Naive thymus-derived CD4-positive, alpha-beta T cell (primary cell): ENCODE results near the gene CAMKK2. TPM values are rescaled to one million over a fixed set of nuclear protein-coding genes. Genes with fewer than 3 reads are reported as not detected.

Experiments used
- ATAC-seq: fragments of 150-1000 bp; cut with Tn5 transposase; 2 replicates; pipeline ENCODE4 v1.10.0; 2021; ENCODE audit warnings: mild to moderate bottlenecking, moderate library complexity
- CTCF ChIA-PET: fragments of 350-600 bp; sonication (Branson Sonifier 250); formaldehyde crosslinking; loops from one replicate; lab custom pipeline; 2021; ENCODE audit warnings: antibody characterized with exemption; lab: Charles Lee
- POLR2A ChIA-PET: fragments of 350-600 bp; sonication (Branson Sonifier 250); formaldehyde crosslinking; loops from one replicate; lab custom pipeline; 2021; ENCODE audit warnings: antibody characterized with exemption, inconsistent platforms; lab: Charles Lee
- DNase-seq, 9 donors: peaks; one replicate each; pipeline versions ENCODE4 v3.0.0 to v3.0.0-alpha.2; 2020 to 2022; ENCODE audit warnings: mixed read lengths in 1 of 9
- H3K27ac ChIP-seq: one replicate; pipeline ENCODE4 v1.7.0; 2013; ENCODE audit warnings: mild to moderate bottlenecking, low read depth, low read length, moderate library complexity
- H3K27me3 ChIP-seq, 2 donors: one replicate each; pipeline ENCODE4 v1.7.0; 2013; ENCODE audit warnings: low read length in 2 of 2, mild to moderate bottlenecking in 2 of 2, moderate library complexity in 2 of 2; ENCODE audit not compliant: control insufficient read depth in 2 of 2, insufficient read depth in 2 of 2
- H3K36me3 ChIP-seq, 3 experiments: 1 replicate in 2 of 3; 2 replicates in 1 of 3; pipeline ENCODE4 v1.7.0; 2013; ENCODE audit warnings: low read length in 3 of 3, mild to moderate bottlenecking in 3 of 3, moderate library complexity in 1 of 3; ENCODE audit not compliant: insufficient read depth in 3 of 3, control insufficient read depth in 2 of 3
- H3K4me1 ChIP-seq, 2 donors: one replicate each; pipeline ENCODE4 v1.7.0; 2013; ENCODE audit warnings: low read length in 2 of 2, mild to moderate bottlenecking in 2 of 2, moderate library complexity in 1 of 2; ENCODE audit not compliant: control insufficient read depth in 2 of 2, insufficient read depth in 2 of 2
- H3K4me3 ChIP-seq: 2 replicates; pipeline ENCODE4 v1.7.0; 2013; ENCODE audit warnings: mild to moderate bottlenecking, low read length
- H3K9me3 ChIP-seq, 3 experiments: 1 replicate in 2 of 3; 2 replicates in 1 of 3; pipeline ENCODE4 v1.7.0; 2013; ENCODE audit warnings: low read length in 3 of 3; ENCODE audit not compliant: control insufficient read depth in 2 of 3
- H3K27ac Mint-ChIP-seq, 9 donors: one replicate each; pipeline ENCODE4 v1.8.0; 2020 to 2022; ENCODE audit warnings: mixed read lengths in 9 of 9, mild to moderate bottlenecking in 8 of 9, moderate library complexity in 5 of 9, inconsistent platforms in 2 of 9
- H3K27me3 Mint-ChIP-seq, 5 donors: one replicate each; pipeline ENCODE4 v1.8.0; 2021 to 2022; ENCODE audit warnings: mixed read lengths in 5 of 5, mild to moderate bottlenecking in 1 of 5
- H3K36me3 Mint-ChIP-seq, 5 donors: one replicate each; pipeline ENCODE4 v1.8.0; 2020 to 2022; ENCODE audit warnings: mixed read lengths in 5 of 5, mild to moderate bottlenecking in 3 of 5, inconsistent platforms in 1 of 5
- H3K4me1 Mint-ChIP-seq, 7 donors: one replicate each; pipeline ENCODE4 v1.8.0; 2020 to 2022; ENCODE audit warnings: mixed read lengths in 7 of 7, mild to moderate bottlenecking in 3 of 7, inconsistent platforms in 1 of 7
- H3K4me3 Mint-ChIP-seq, 10 donors: one replicate each; pipeline ENCODE4 v1.8.0; 2020 to 2022; ENCODE audit warnings: mild to moderate bottlenecking in 10 of 10, mixed read lengths in 10 of 10, moderate library complexity in 6 of 10, inconsistent platforms in 2 of 10
- H3K9me3 Mint-ChIP-seq, 11 donors: one replicate each; pipeline ENCODE4 v1.8.0; 2020 to 2022; ENCODE audit warnings: mixed read lengths in 11 of 11, mild to moderate bottlenecking in 4 of 11, inconsistent platforms in 1 of 11, moderate library complexity in 1 of 11
- intact Hi-C, 2 donors: fragments of 100-400 bp; cut with micrococcal nuclease; formaldehyde crosslinking; loops; one replicate each; pipeline ENCODE4 v1.15.1; 2023
- polyA plus RNA-seq, 2 donors: library from polyadenylated mRNA; unstranded; fragments of 300-500 nt; fragmentation: Illumina TruSeq; gene quantifications; one replicate each; pipeline ENCODE4 v1.2.3, GENCODE V29; 2021
- total RNA-seq, 6 experiments: library from RNA in 5 of 6; stranded (reverse) in 5 of 6; gene quantifications; 1 replicate in 5 of 6; 2 replicates in 1 of 6; pipeline ENCODE4 v1.2.3 and lab custom pipeline; 2021 to 2026

CAMKK2 gene
- total and polyA plus RNA-seq, 7 experiments from 2014 or later, result 13.9 to 38.7 (median 15.5) TPM

- Mint-ChIP-seq H3K4me3 (no peak overlapping the region), H3K4me1 (peaks cover 4 to 23% (median 6%) of the 10 kb centered on the region in 7 donors)
Measured at GRCh38 chr12:121288986-121289385, 7.5 kb downstream of the CAMKK2 start.

GRCh38 chr12:121288158-121288845 is 8.2 kb downstream of the CAMKK2 start:
- CTCF ChIA-PET, result no interaction called here
- no peaks in the 10 kb centered on the region for H3K9me3 ChIP-seq
- H3K36me3 ChIP-seq, result no peaks in the 10 kb centered on the region
- DNase-seq, result no peak
- POLR2A ChIA-PET, result interaction anchor here (0.6 to 1.0 kb wide), 2 partner anchors 9 to 16 kb away, joined by 3 to 5 read pairs; no protein-coding TSS in a partner anchor
- Mint-ChIP-seq H3K36me3 (peaks cover 0 to 14% (median 1%) of the 10 kb centered on the region in 5 donors), H3K4me3 (no peak overlapping the region), H3K27me3 (no peaks in the 10 kb centered on the region), H3K4me1 (peaks cover 4 to 20% (median 6%) of the 10 kb centered on the region in 7 donors), H3K9me3 (no peaks in the 10 kb centered on the region), H3K27ac (peak overlapping the region in 2 of 9 donors; percentile 8 to 39)
- no peak overlapping the region for H3K4me3 ChIP-seq
- intact Hi-C loops, result no loop called here
- peak; percentile 45 for ATAC-seq
- no peaks in the 10 kb centered on the region for H3K27me3 ChIP-seq
- H3K27ac ChIP-seq, result no peak overlapping the region
- H3K4me1 ChIP-seq, result no peaks in the 10 kb centered on the region

More at GRCh38 chr12:121288986-121289385, 7.5 kb downstream of the CAMKK2 start:
- Histone ChIP-seq H3K4me3 (no peak overlapping the region), H3K27ac (no peak overlapping the region), H3K27me3 (no peaks in the 10 kb centered on the region), H3K4me1 (no peaks in the 10 kb centered on the region), H3K9me3 (no peaks in the 10 kb centered on the region), H3K36me3 (no peaks in the 10 kb centered on the region)
- ChIA-PET POLR2A (interaction anchor here (0.5 to 1.0 kb wide), 2 partner anchors 9 to 31 kb away, joined by 3 to 5 read pairs; no protein-coding TSS in a partner anchor), CTCF (no interaction called here)
- DNase-seq (no peak), ATAC-seq (no peak)
- intact Hi-C loops, result no loop called here
- Mint-ChIP-seq H3K36me3 (peaks cover 0 to 14% (median 1%) of the 10 kb centered on the region in 5 donors), H3K9me3 (no peaks in the 10 kb centered on the region), H3K27me3 (no peaks in the 10 kb centered on the region), H3K27ac (no peak overlapping the region)

DNA sequence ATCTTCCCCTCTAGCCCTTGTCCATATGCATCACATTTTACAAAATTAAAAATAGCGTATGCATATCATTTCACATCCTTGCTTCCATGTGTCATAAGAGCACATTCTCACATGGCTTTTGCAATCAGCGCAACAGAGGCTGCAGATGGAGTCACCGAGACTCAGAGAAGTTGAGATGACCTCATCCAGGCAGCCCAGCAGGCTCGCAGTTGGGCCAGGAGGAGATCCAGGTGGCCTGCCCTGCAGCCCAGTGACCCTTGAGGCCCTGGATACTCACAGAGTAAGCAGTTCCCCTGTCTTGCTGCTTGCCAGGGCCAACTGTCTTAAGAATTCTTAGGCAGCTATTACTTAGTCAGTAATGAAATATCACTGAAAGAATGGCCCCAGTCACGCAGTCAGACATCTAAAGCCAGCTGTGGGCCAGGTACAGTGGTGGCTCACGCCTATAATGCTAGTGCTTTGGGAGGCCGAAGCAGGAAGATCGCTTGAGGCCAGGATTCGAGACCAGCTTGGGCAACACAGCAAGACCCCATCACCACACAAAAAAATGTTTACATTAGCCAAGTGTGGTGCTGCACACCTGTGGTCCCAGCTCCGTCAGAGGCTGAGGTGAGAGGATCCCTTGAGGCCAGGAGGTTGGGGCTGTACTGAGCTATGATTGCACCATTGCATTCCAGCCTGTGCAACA is 9.1 kb downstream of the CAMKK2 start:
- Mint-ChIP-seq H3K27me3 (no peaks in the 10 kb centered on the region), H3K4me1 (peaks cover 4 to 16% (median 6%) of the 10 kb centered on the region in 7 donors), H3K9me3 (no peaks in the 10 kb centered on the region), H3K27ac (no peak overlapping the region), H3K4me3 (no peak overlapping the region), H3K36me3 (peaks cover 0 to 14% (median under 1%) of the 10 kb centered on the region in 5 donors)
- ChIA-PET POLR2A (interaction anchor here (0.6 kb wide), 2 partner anchors 15 to 1808 kb away, joined by 3 read pairs; no protein-coding TSS in a partner anchor), CTCF (no interaction called here)
- H3K9me3 ChIP-seq, result no peaks in the 10 kb centered on the region
- intact Hi-C loops, result no loop called here
- no peak overlapping the region for H3K27ac ChIP-seq
- H3K36me3 ChIP-seq, result no peaks in the 10 kb centered on the region
- H3K27me3 ChIP-seq, result no peaks in the 10 kb centered on the region
- ATAC-seq (peak; percentile 71), DNase-seq (no peak)
- no peak overlapping the region for H3K4me3 ChIP-seq
- H3K4me1 ChIP-seq, result no peaks in the 10 kb centered on the region

- no peaks in the 10 kb centered on the region for H3K27me3 Mint-ChIP-seq
- CTCF ChIA-PET, result no interaction called here
- no peak for ATAC-seq
Measured at GRCh38 chr12:121285856-121286255, 10.7 kb downstream of the CAMKK2 start.

DNA sequence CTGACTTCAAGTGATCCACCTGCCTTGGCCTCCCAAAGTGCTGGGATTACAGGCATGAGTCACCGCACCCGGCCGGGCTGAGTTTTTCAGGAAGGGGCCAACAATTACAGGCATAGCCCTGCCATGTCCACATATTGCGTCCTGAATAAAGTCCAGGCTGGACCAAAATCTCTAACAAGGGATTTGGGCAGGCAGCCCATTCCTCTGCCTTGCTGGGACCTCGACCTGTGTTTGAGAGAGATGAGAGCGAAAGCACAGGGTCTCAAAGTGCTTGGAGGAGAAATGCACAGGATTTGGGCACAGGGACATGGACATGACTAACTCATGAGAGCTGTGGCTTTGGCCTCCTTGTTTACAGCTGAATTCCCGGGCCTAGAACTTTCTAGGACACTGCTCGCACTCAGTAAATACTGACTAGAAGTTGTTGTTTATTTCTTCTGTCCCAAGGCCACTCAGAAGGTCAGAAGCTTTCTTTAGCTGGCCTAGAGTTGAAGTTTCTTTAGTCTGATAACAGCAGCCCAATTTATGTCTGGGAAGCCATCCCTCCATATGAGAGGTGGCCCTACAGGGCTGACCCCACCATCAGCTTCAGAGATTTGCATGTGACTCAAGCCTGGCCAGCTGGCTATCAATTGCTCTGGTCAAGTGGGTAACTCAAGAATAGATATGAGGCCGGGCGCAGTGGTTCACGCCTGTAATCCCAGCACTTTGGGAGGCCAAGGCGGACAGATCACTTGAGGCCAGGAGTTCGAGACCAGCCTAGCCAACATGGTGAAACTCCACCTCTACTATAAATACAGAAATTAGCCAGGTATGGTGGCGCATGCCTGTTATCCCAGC is 11.7 kb downstream of the CAMKK2 start:
- H3K4me3 ChIP-seq, result no peak overlapping the region
- Mint-ChIP-seq H3K4me1 (peaks cover 0 to 6% (median 0%) of the 10 kb centered on the region in 7 donors), H3K36me3 (peaks cover 0 to 7% (median 0%) of the 10 kb centered on the region in 5 donors), H3K27me3 (no peaks in the 10 kb centered on the region), H3K27ac (peak overlapping the region in 1 of 9 donors; percentile 55), H3K9me3 (no peaks in the 10 kb centered on the region), H3K4me3 (no peak overlapping the region)
- H3K27me3 ChIP-seq, result no peaks in the 10 kb centered on the region
- no peaks in the 10 kb centered on the region for H3K36me3 ChIP-seq
- ATAC-seq (no peak), DNase-seq (no peak)
- no peaks in the 10 kb centered on the region for H3K9me3 ChIP-seq
- POLR2A ChIA-PET, result no interaction called here
- no peaks in the 10 kb centered on the region for H3K4me1 ChIP-seq
- CTCF ChIA-PET, result no interaction called here
- H3K27ac ChIP-seq, result no peak overlapping the region
- intact Hi-C loops, result no loop called here

More at GRCh38 chr12:121285856-121286255, 10.7 kb downstream of the CAMKK2 start:
- Mint-ChIP-seq H3K4me3 (no peak overlapping the region), H3K4me1 (peaks cover 0 to 9% (median 0%) of the 10 kb centered on the region in 7 donors), H3K27ac (no peak overlapping the region), H3K9me3 (no peaks in the 10 kb centered on the region), H3K36me3 (peaks cover 0 to 10% (median 0%) of the 10 kb centered on the region in 5 donors)
- Histone ChIP-seq H3K36me3 (no peaks in the 10 kb centered on the region), H3K27ac (no peak overlapping the region), H3K9me3 (no peaks in the 10 kb centered on the region), H3K4me1 (no peaks in the 10 kb centered on the region), H3K4me3 (no peak overlapping the region), H3K27me3 (no peaks in the 10 kb centered on the region)
- no peak for DNase-seq
- intact Hi-C loops, result no loop called here
- POLR2A ChIA-PET, result no interaction called here

DNA sequence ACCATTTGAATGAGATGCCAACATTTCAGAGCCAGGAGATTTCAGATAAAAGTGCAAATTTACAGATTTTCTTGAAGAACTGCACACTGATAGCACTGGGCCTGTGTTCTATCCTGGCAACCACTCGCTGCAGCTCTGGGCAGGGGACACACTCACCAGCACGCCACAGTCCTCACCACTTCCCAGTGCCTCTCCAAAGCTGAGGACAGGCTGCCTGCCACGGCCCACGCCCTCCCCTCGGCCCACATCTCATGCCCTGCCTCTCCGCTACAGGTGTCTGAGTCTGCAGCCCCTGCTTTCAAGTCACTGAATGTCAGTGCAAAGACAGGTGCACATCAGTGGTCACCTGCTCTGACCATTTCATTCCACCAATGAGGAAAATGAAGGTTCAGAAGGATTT is 12.7 kb downstream of the CAMKK2 start:
- no peak overlapping the region for H3K27ac Mint-ChIP-seq
- no peaks in the 10 kb centered on the region for H3K9me3 ChIP-seq
- no peak overlapping the region for H3K4me3 Mint-ChIP-seq
- H3K27me3 Mint-ChIP-seq, result no peaks in the 10 kb centered on the region
- H3K36me3 Mint-ChIP-seq, result peaks cover 0 to 10% (median 0%) of the 10 kb centered on the region in 5 donors
- intact Hi-C loops, result no loop called here
- no peak for ATAC-seq
- no peaks in the 10 kb centered on the region for H3K4me1 ChIP-seq
- POLR2A ChIA-PET, result no interaction called here
- H3K27ac ChIP-seq, result no peak overlapping the region
- no peaks in the 10 kb centered on the region for H3K9me3 Mint-ChIP-seq
- H3K27me3 ChIP-seq, result no peaks in the 10 kb centered on the region
- no peak for DNase-seq
- H3K36me3 ChIP-seq, result peaks cover 0 to 5% (median 0%) of the 10 kb centered on the region in 3 experiments
- CTCF ChIA-PET, result no interaction called here
- peaks cover 0 to 6% (median 0%) of the 10 kb centered on the region in 7 donors for H3K4me1 Mint-ChIP-seq
- no peak overlapping the region for H3K4me3 ChIP-seq
